GM12891 (cell line): ENCODE measurements around the gene SFTPA2.
"Not testable (repeated sequence)": the region's sequence is repeated elsewhere in the genome, so short reads cannot be mapped to it uniquely, and the experiment has no call there.

Source experiments
- DNase-seq: peaks from one replicate; pipeline ENCODE4 v3.0.0; 2011; ENCODE audit warnings: low spot score; ENCODE audit not compliant: insufficient read length
- FAIRE-seq: peaks from 2 replicates; lab custom pipeline; 2011; peaks lifted over from hg19 to GRCh38; lab: Jason Lieb, UNC
- PAX5 ChIP-seq: IDR thresholded peaks from 2 replicates; pipeline ENCODE4 v1.6.1; 2011; ENCODE audit warnings: low read length, moderate library complexity, mild to moderate bottlenecking; ENCODE audit not compliant: insufficient read depth, severe bottlenecking
- POLR2A ChIP-seq: IDR thresholded peaks from 2 replicates; pipeline ENCODE4 v1.6.1; 2011; ENCODE audit warnings: low read depth, low read length, control low read depth
- POLR2AphosphoS5 ChIP-seq: IDR thresholded peaks from 2 replicates; pipeline ENCODE4 v1.6.1; 2011; ENCODE audit warnings: low read depth, low read length, control low read depth
- POU2F2 ChIP-seq: IDR thresholded peaks from 2 replicates; pipeline ENCODE4 v1.6.1; 2011; ENCODE audit warnings: low read depth, mild to moderate bottlenecking, control low read depth, low read length, moderate library complexity
- SPI1 ChIP-seq: IDR thresholded peaks from 2 replicates; pipeline ENCODE4 v1.6.1; 2011; ENCODE audit warnings: low read depth, low read length, control low read depth
- TAF1 ChIP-seq: IDR thresholded peaks from 2 replicates; pipeline ENCODE4 v1.6.1; 2011; ENCODE audit warnings: low read depth, low read length, control low read depth

The SFTPA2 gene

DNA sequence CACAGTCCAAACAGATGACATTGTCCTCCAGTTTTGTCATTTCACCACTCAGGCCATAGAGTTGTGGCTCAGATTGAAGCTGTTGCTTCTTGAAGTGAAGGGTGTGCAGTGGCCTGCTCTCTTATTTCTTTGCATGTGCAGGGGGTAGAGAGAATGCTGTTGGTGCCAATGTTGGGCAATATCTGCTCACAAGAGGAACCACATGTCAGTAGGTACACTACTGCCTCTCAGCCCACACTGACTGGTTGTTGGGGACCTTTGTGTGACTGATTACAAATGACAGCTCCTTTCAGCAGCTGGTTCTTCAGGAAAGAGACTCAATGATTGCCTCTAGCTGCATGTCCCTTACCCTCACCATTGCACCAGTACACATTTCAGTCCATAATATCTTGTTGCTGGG, 28.6 kb upstream of the SFTPA2 start:
- DNase-seq, result no peak
- TF ChIP-seq TAF1, result no peak
- no peak for TF ChIP-seq POLR2AphosphoS5
- no peak for TF ChIP-seq PAX5
- TF ChIP-seq POU2F2, result no peak

DNA sequence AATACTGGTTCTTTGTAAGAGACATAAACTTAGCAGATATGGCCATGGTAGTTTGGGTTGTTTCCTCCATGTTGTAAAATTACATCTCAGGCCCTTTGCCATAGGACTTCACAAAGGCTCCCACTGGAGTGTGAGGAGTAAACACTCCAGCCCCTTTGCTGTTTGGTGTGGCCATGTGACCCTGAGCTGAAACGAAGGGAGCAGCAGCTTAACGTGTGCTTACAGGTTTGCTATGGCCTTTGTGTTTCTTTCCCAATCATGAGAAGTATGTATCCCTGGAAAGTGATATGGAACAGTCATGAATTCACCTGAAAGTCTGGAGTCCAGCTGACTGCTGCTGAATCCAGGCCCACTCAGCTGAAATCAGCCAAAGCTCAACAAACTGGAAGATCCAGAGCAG, 26.7 kb upstream of the SFTPA2 start:
- no peak for DNase-seq
- TF ChIP-seq POLR2AphosphoS5 (no peak), PAX5 (no peak), TAF1 (no peak), POLR2A (no peak), POU2F2 (no peak), SPI1 (no peak)
- FAIRE-seq, result no peak

More for the DNA sequence above, 28.6 kb upstream of the SFTPA2 start:
- no peak for FAIRE-seq

DNA sequence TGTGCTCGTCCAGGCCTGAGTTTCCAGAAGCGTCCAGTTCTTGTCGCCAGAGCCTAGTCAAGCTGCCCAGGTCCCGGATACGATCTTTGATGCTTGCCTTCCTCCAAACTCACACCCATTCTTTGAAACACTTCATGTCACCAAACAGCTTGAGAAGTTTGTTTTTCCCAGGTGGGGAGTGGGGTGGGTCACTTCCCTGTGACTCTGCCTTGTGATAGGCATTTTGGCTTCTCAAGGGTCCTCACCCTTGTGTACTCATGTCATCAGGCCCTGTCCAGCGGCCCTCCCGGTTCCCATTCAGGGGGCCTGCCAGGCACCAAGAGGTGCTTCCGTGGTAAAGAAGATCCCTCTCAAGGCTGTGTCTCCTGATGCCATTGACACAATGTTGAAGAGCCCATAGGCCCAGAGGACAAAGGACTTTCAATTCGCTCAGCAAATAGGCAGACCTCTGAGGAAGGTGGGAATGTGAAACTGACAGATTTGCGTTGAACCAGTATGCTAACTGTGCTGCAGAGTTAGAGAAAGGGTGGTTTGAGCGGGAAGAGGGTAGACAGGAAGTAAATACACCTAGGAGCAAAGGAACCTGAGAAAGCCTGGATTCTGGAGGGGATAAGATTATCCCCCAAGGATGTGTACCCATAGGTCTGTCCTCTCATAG, 25.8 kb upstream of the SFTPA2 start:
- no peak for TF ChIP-seq TAF1
- no peak for TF ChIP-seq SPI1
- TF ChIP-seq POLR2AphosphoS5, result no peak
- TF ChIP-seq PAX5, result no peak
- TF ChIP-seq POLR2A, result no peak
- no peak for TF ChIP-seq POU2F2
- FAIRE-seq, result no peak

DNA sequence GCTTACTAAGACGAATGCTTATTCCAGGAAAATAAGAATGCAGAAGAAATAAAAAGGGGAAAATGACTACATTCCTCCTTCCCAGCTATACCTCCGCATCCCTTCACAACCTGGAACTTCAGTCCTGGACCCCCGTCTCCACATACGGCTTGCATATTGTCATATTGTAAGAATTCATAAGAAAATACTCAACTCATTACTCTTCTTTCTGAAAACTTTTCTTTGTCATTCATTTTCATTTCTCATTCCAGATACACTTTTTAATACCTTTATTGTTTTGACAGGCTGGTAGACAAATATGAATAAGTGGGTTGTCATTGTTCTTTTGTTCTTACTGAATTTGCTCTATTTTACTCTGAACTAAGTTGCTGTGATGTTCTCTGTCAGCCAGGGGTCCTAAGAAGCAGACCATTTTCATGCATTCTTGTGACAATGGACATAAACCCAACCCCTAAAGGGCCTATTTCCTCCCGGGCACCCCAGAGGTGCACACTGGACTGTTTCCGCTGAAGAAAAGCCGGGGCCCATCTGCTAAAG, 23.3 kb upstream of the SFTPA2 start:
- DNase-seq, result no peak
- no peak for FAIRE-seq
- TF ChIP-seq POLR2AphosphoS5, result no peak
- no peak for TF ChIP-seq TAF1
- TF ChIP-seq POU2F2, result no peak
- no peak for TF ChIP-seq PAX5

More for the DNA sequence above, 25.8 kb upstream of the SFTPA2 start:
- no peak for DNase-seq

DNA sequence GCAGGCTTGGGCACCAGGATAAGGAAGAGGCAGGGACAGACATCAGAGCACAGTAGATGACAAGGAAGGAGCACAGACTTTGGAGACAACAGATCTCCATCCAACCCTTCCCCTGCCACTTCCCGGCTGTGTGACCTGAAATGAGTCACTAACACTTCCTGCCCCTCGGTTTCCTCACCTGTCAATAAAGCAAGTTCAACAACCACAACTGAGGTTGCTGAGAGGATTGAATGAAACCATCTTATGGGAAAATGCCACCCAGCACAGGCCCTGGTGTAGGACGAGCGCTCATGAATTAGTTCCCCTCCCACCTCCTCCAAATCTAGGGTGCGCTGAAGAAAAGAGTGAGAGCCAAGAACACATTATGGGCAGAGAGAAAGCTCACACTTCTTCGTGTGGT, 22.7 kb upstream of the SFTPA2 start:
- FAIRE-seq, result peak; percentile 28
- not testable (repeated sequence) for DNase-seq

DNA sequence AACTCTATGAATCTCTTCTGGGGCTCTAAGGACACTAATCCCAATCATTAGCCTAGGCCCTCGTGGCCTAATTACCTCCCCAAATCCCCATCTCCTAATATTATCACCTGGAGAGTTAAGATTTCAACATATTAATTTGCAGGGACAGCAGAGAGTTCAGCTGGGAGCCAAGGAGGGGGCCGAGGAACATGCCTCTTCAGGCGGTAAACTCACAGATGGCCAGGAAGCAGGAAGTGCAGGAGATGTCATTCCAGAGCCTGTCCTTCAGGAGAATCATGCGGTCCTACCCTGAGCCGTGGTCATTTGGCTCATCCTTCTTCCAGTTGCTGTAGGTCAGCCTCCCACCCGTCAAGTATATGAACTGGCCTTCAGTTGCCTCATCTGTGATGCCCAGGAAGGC, 21.9 kb upstream of the SFTPA2 start:
- TF ChIP-seq POLR2A, result no peak
- TF ChIP-seq PAX5, result no peak
- TF ChIP-seq POLR2AphosphoS5, result no peak
- no peak for TF ChIP-seq POU2F2
- no peak for TF ChIP-seq TAF1
- TF ChIP-seq SPI1, result no peak
- DNase-seq, result no peak
- peak; percentile 23 for FAIRE-seq

DNA sequence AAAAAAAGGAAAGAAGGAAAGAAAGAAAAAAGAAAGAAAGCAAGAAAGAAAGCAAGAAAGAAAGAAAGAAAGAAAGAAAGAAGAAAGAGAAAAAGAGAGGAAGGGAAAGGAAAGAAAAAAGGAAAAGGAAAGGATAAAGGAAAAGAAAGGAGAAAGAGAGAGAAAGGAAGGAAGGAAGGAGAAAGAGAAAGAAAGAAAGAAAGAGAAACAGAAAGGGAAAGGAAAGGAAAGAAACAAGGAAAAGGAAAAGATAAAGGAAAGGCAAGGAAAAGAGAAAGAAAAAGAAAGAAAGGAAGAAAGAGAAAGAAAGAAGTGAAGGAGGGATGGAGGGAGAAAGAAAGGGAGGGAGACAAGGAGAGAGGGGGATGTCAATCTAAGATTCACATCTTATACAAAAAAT, 20.8 kb upstream of the SFTPA2 start:
- FAIRE-seq (no peak), DNase-seq (no peak)
- TF ChIP-seq POLR2A (no peak), TAF1 (no peak), SPI1 (no peak), POLR2AphosphoS5 (no peak), POU2F2 (no peak), PAX5 (no peak)

DNA sequence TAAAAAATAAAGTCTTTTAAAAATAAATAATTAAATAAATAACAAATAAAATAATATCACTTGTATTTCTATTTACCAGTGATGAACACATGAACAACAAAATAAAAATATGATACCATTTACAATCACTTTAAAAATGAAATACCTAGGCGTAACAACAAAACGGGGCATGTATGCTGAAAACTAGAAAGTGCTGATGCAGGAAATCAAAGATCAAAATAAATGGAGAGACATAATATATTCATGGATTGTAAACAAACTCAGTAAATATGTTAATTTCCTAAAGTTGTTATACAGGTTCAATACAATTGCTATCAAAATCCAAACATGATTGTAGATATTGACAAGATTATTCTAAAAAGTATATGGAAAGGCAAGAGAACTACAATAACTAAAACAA, 19.2 kb upstream of the SFTPA2 start:
- FAIRE-seq (no peak), DNase-seq (no peak)
- TF ChIP-seq SPI1 (no peak), PAX5 (no peak), POU2F2 (no peak), POLR2AphosphoS5 (no peak), TAF1 (no peak)

DNA sequence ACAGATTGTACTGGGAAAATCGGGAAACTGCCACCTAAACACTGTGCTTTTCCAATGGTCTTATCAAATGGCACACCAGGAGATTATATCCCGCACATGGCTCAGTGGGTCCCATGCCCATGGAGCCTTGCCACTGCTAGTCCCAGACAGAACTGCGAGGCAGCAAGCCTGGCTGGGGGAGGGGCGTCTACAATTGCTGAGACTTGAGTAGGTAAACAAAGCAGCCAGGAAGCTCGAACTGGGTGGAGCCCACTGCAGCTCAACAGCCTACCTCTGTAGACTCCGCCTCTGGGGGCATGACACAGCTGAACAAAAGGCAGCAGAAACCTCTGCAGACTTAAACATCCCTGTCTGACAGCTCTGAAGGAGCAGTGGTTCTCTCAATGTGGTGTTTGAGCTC, 10.4 kb upstream of the SFTPA2 start:
- DNase-seq, FAIRE-seq: not testable (repeated sequence)

DNA sequence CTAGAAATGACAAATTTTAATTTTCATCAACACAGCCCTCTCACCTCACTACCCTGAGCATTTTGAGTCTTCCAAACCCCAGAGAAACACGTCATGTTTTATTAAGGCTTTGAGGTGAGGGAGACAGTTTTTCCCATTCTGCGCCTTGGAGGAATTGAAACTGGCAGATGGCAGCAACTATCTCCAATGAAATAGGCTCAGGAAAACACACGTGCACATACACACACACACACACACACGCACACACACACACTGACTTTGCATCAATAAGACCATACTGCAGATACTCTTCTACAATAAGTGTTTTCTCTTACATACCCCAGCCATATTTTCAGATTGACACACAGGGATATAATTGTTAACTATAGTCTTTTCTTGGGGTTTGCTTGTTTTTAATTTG, 3.2 kb upstream of the SFTPA2 start:
- DNase-seq (no peak), FAIRE-seq (no peak)
- TF ChIP-seq TAF1 (no peak), SPI1 (no peak), POU2F2 (no peak), POLR2A (no peak), POLR2AphosphoS5 (no peak), PAX5 (no peak)
